Measurements from ENCODE around the gene KLHL29.
"Not testable (repeated sequence)": the region's sequence is repeated elsewhere in the genome, so short reads cannot be mapped to it uniquely, and the experiment has no call there.

Gene KLHL29
- long read RNA-seq, donor 1, full-length matches to known transcripts, result 2 of 2 reads
- long read RNA-seq, donor 1, partial matches to known transcripts, result 0 of 2 reads
- long read RNA-seq, donor 1, other reads (novel, unspliced or antisense), result 0 of 2 reads
- long read RNA-seq, donor 2, result 0 reads
- long read RNA-seq, donor 3, result 0 reads
- long read RNA-seq, donor 4, full-length matches to known transcripts, result 1 of 1 reads
- long read RNA-seq, donor 4, partial matches to known transcripts, result 0 of 1 reads
- long read RNA-seq, donor 4, other reads (novel, unspliced or antisense), result 0 of 1 reads
- long read RNA-seq, donor 5, full-length matches to known transcripts, result 1 of 1 reads
- long read RNA-seq, donor 5, partial matches to known transcripts, result 0 of 1 reads
- long read RNA-seq, donor 5, other reads (novel, unspliced or antisense), result 0 of 1 reads
- long read RNA-seq, donor 6, result 0 reads
- long read RNA-seq, donor 7, result 0 reads
- long read RNA-seq, donor 8, result 0 reads

- peak; percentile 55 for DNase-seq
Measured at GRCh38 chr2:23384551-23385343, at the start of gene KLHL29. Gene KLHL29, plus strand, starts transcription at chr2:23385179. Its CDS starts 177,018 bp downstream, at chr2:23562197.

GRCh38 chr2:23335550-23335949 is 49.4 kb upstream of the KLHL29 start:
- no peak for DNase-seq

GRCh38 chr2:23342075-23342474 is 42.9 kb upstream of the KLHL29 start:
- no peak for DNase-seq

GRCh38 chr2:23346029-23346428 is 39.0 kb upstream of the KLHL29 start:
- DNase-seq, result no peak

GRCh38 chr2:23346781-23347180 is 38.2 kb upstream of the KLHL29 start:
- no peak for DNase-seq

- no peak for DNase-seq
Measured at GRCh38 chr2:23347471-23348092, 37.4 kb upstream of the KLHL29 start.

GRCh38 chr2:23348093-23348481 is 36.9 kb upstream of the KLHL29 start:
- not testable (repeated sequence) for DNase-seq

GRCh38 chr2:23349508-23349907 is 35.5 kb upstream of the KLHL29 start:
- no peak for DNase-seq

GRCh38 chr2:23350041-23350791 is 34.8 kb upstream of the KLHL29 start:
- no peak for DNase-seq

GRCh38 chr2:23350792-23351355 is 34.1 kb upstream of the KLHL29 start:
- no peak for DNase-seq

- DNase-seq, result peak; percentile 87
Measured at GRCh38 chr2:23351388-23352141, 33.4 kb upstream of the KLHL29 start.

GRCh38 chr2:23354554-23354953 is 30.4 kb upstream of the KLHL29 start:
- no peak for DNase-seq

- DNase-seq, result no peak
Measured at GRCh38 chr2:23355001-23355400, 30.0 kb upstream of the KLHL29 start.

- no peak for DNase-seq
Measured at GRCh38 chr2:23356711-23357110, 28.3 kb upstream of the KLHL29 start.

- no peak for DNase-seq
Measured at GRCh38 chr2:23359631-23360567, 25.1 kb upstream of the KLHL29 start.

GRCh38 chr2:23360571-23361125 is 24.3 kb upstream of the KLHL29 start:
- DNase-seq, result no peak

GRCh38 chr2:23361152-23361551 is 23.8 kb upstream of the KLHL29 start:
- DNase-seq, result no peak

GRCh38 chr2:23363268-23363667 is 21.7 kb upstream of the KLHL29 start:
- DNase-seq, result no peak

GRCh38 chr2:23363831-23364230 is 21.1 kb upstream of the KLHL29 start:
- DNase-seq, result no peak

- no peak for DNase-seq
Measured at GRCh38 chr2:23366720-23367119, 18.3 kb upstream of the KLHL29 start.
